SK-N-SH treated with all-trans-retinoic acid at 6 μM for 48 hours (cell line): ENCODE data around the gene TMEM43.

Source experiments
- ATAC-seq: fragments of 200-7000 bp; cut with Tn5 transposase; 3 replicates; pipeline ENCODE4 v1.9.1; 2020; ENCODE audit warnings: mild to moderate bottlenecking, moderate library complexity
- BACH2 ChIP-seq: fragments of 250-450 bp; sonication (Bioruptor Pico); IDR thresholded peaks from 2 replicates; pipeline ENCODE4 v1.9.0; 2021; ENCODE audit warnings: mild to moderate bottlenecking, borderline replicate concordance
- CREB5 ChIP-seq: fragments of 250-450 bp; sonication (Bioruptor Pico); IDR thresholded peaks from 2 replicates; pipeline ENCODE4 v1.5.1; 2020; ENCODE audit warnings: low read depth, mild to moderate bottlenecking, moderate library complexity
- ESRRG ChIP-seq: fragments of 250-450 bp; sonication (Bioruptor Pico); IDR thresholded peaks from 2 replicates; pipeline ENCODE4 v1.6.1; 2021; ENCODE audit warnings: mild to moderate bottlenecking
- GLIS3 ChIP-seq: fragments of 250-450 bp; sonication (Bioruptor Pico); IDR thresholded peaks from 2 replicates; pipeline ENCODE4 v1.5.0; 2020; ENCODE audit warnings: mild to moderate bottlenecking, moderate library complexity
- ISL1 ChIP-seq: fragments of 250-450 bp; sonication (Bioruptor Pico); IDR thresholded peaks from 2 replicates; pipeline ENCODE4 v2.1.2; 2022; ENCODE audit warnings: mild to moderate bottlenecking, moderate library complexity
- POU6F1 ChIP-seq: fragments of 250-450 bp; sonication (Bioruptor Pico); IDR thresholded peaks from 2 replicates; pipeline ENCODE4 v1.8.0; 2021; ENCODE audit warnings: low read depth, mild to moderate bottlenecking, moderate library complexity, borderline replicate concordance
- PPARA ChIP-seq: fragments of 250-450 bp; sonication (Bioruptor Pico); IDR thresholded peaks from 2 replicates; pipeline ENCODE4 v1.5.0; 2020; ENCODE audit warnings: mild to moderate bottlenecking, borderline replicate concordance
- TCF4 ChIP-seq: fragments of 250-450 bp; sonication (Bioruptor Pico); IDR thresholded peaks from 2 replicates; pipeline ENCODE4 v1.8.0; 2021; ENCODE audit warnings: mild to moderate bottlenecking, moderate library complexity, borderline replicate concordance
- ZFP30 ChIP-seq: fragments of 450-650 bp; formaldehyde crosslinking; IDR thresholded peaks from 2 replicates; pipeline ENCODE4 v1.5.0; 2022; ENCODE audit warnings: mild to moderate bottlenecking, moderate library complexity
- ZNF565 ChIP-seq: fragments of 450-650 bp; formaldehyde crosslinking; conservative IDR thresholded peaks from 2 replicates; pipeline ENCODE4 v1.5.0; 2020; ENCODE audit warnings: low read depth, mild to moderate bottlenecking, moderate library complexity
- ZNF70 ChIP-seq: fragments of 450-650 bp; formaldehyde crosslinking; IDR thresholded peaks from 2 replicates; pipeline ENCODE4 v1.5.0; 2020; ENCODE audit warnings: mild to moderate bottlenecking, moderate library complexity
- ZNF8 ChIP-seq: fragments of 450-650 bp; formaldehyde crosslinking; IDR thresholded peaks from 2 replicates; pipeline ENCODE4 v1.5.0; 2020; ENCODE audit warnings: mild to moderate bottlenecking, moderate library complexity

TMEM43 gene

GRCh38 chr3:14186854-14187458, 62.1 kb downstream of the TMEM43 start:
- TF ChIP-seq TCF4 (CRISPR knock-in tag), result no peak
- no peak for TF ChIP-seq ESRRG (CRISPR knock-in tag)
- TF ChIP-seq ZNF70 (CRISPR knock-in tag), result no peak
- TF ChIP-seq ISL1 (CRISPR knock-in tag), result no peak
- TF ChIP-seq ZNF8 (CRISPR knock-in tag), result no peak
- TF ChIP-seq BACH2, result no peak
- TF ChIP-seq ZNF565 (CRISPR knock-in tag), result no peak
- no peak for TF ChIP-seq GLIS3 (CRISPR knock-in tag)
- no peak for TF ChIP-seq PPARA (CRISPR knock-in tag)
- no peak for ATAC-seq

- TF ChIP-seq CREB5 (no peak), TCF4 (CRISPR knock-in tag) (no peak), POU6F1 (CRISPR knock-in tag) (no peak), PPARA (CRISPR knock-in tag) (no peak), ZFP30 (CRISPR knock-in tag) (no peak)
- TF ChIP-seq, all 23 proteins: peak for 0
Observed at GRCh38 chr3:14188041-14188754, 63.3 kb downstream of the TMEM43 start.

More at GRCh38 chr3:14188041-14188754, 63.3 kb downstream of the TMEM43 start:
- no peak for ATAC-seq
